Small intestine (tissue), 7 donors: ENCODE measurements around the gene TNXB. TPM values are rescaled to one million over a fixed set of nuclear protein-coding genes. Genes with fewer than 3 reads are reported as not detected.
A peak's percentile ranks its signal among the peaks of the same experiment; 100 is the strongest.
"Not testable (repeated sequence)": the region's sequence is repeated elsewhere in the genome, so short reads cannot be mapped to it uniquely, and the experiment has no call there.

Experiments used
- DNase-seq, 2 donors: peaks; one replicate each; pipeline versions ENCODE4 v3.0.0 to v3.0.0-alpha.2; 2013
- FAIRE-seq: peaks from 2 replicates; lab custom pipeline; 2012; peaks lifted over from hg19 to GRCh38; lab: Jason Lieb, UNC
- H3K27ac ChIP-seq, 3 donors: one replicate each; pipeline ENCODE4 v1.5.1; 2013; ENCODE audit warnings: low read length in 2 of 3, mild to moderate bottlenecking in 2 of 3, control low read depth in 1 of 3, inconsistent platforms in 1 of 3, low read depth in 1 of 3, moderate library complexity in 1 of 3
- H3K27me3 ChIP-seq, 3 donors: one replicate each; pipeline ENCODE4 v1.6.1; 2013; ENCODE audit warnings: low read length in 3 of 3, inconsistent platforms in 1 of 3; ENCODE audit not compliant: control insufficient read depth in 3 of 3, insufficient read depth in 3 of 3
- H3K36me3 ChIP-seq, 3 donors: one replicate each; pipeline ENCODE4 v1.6.1; 2013; ENCODE audit warnings: low read length in 3 of 3, inconsistent platforms in 1 of 3, low read depth in 1 of 3, mild to moderate bottlenecking in 1 of 3, moderate library complexity in 1 of 3; ENCODE audit not compliant: control insufficient read depth in 3 of 3, insufficient read depth in 2 of 3
- H3K4me1 ChIP-seq, 3 donors: one replicate each; pipeline ENCODE4 v1.6.1; 2013; ENCODE audit warnings: low read length in 2 of 3, inconsistent platforms in 1 of 3, low read depth in 1 of 3, mild to moderate bottlenecking in 1 of 3, moderate library complexity in 1 of 3; ENCODE audit not compliant: control insufficient read depth in 3 of 3, insufficient read depth in 2 of 3
- H3K4me3 ChIP-seq, 3 donors: one replicate each; pipeline ENCODE4 v1.5.1; 2013; ENCODE audit warnings: low read length in 3 of 3, control low read depth in 1 of 3, inconsistent platforms in 1 of 3, low read depth in 1 of 3, mild to moderate bottlenecking in 1 of 3, moderate library complexity in 1 of 3
- H3K9me3 ChIP-seq, 2 donors: one replicate each; pipeline ENCODE4 v1.6.1; 2013; ENCODE audit warnings: low read depth in 1 of 2, low read length in 1 of 2; ENCODE audit not compliant: control insufficient read depth in 2 of 2, insufficient read depth in 1 of 2
- WGBS, 3 donors: extraction: QIAGEN DNeasy Blood & Tissue Kit; methylation state at CpG; one replicate each; pipeline ENCODE4 v1.1.7; 2013; 5-methylcytosine and 5-hydroxymethylcytosine counted together
- polyA plus RNA-seq, 4 donors: library from polyadenylated mRNA; stranded (reverse) in 3 of 4; unstranded in 1 of 4; fragments of 200-250 nt in 3 of 4; fragments of 120-200 nt in 1 of 4; gene quantifications; one replicate each; pipeline versions ENCODE4 v1.2.1 to v1.2.3, GENCODE V29; 2013
- donor health status: healthy with polysubstance abuse.
- donor health status: control.
- donor health status: control.
- donor health status: Bipolar disorder and iron deficiency.
- donor health status: healthy.

Gene TNXB
- polyA plus RNA-seq, 4 donors = 1.8 to 38.7 (median 4.5) TPM

DNA sequence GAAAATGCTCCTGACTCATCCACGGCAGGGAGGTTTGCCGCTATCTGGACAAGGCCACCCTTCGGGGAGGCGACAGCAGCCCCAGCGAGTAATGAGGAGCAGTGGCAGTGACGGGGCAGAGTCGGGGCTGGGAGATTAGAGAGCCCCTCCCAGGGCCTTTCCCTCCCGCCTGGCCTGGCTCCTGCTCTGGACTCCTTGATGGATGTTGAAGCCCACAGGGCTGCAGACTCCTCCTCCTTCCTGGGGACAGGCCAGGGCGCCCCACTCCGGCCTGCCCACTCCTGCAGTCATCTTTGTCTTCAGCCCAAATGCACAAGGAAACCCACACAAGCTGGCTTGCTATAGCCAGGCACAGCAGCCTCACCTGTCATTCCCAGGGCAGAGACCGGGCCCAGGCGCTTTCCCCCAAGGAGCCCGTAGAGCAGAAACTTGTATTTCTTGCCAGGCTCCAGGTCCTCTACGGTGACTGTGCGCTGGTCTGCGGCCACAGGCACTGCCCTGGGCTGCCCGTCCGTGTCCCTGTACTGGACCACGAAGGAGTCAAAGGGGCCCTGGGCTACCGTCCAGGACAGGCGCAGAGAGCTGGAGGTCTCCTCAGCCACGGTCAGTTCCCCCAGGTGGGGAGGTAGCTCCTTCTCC lies 63.2 kb downstream of the TNXB start:
- H3K27ac ChIP-seq = peak overlapping the region in 2 of 3 donors; percentile 22 to 76
- DNase-seq (peak in 1 of 2 donors; percentile 2), FAIRE-seq (no peak)
- no peak overlapping the region for H3K4me3 ChIP-seq
- peaks cover 0 to 11% (median 0%) of the 10 kb centered on the region in 3 donors for H3K4me1 ChIP-seq
- 76 to 86% (median 79%) methylated on average over 21 to 22 of the region's 22 CpGs for WGBS, 3 donors
- peaks cover 0 to 5% (median 0%) of the 10 kb centered on the region in 3 donors for H3K36me3 ChIP-seq
- H3K27me3 ChIP-seq = no peaks in the 10 kb centered on the region
- no peaks in the 10 kb centered on the region for H3K9me3 ChIP-seq

DNA sequence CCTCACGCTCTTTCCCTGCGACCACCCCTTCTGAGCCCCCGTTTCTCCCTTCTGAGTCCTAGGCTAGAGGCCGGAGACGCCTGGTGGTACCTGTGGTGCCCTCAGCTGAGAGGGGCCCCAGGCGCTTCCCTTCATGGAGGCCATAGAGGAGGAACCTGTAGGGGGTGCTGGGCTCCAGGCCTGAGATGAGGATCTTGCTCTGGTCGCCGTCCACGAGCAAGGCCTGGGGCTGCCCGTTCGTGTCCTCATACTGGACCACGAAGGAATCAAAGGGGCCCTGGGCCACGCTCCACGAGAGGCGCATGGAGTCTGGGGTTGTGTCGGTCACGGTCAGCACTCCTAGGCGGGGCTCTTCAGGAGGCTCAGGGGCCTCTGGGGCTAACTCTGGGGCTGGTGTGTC lies 64.2 kb downstream of the TNXB start:
- H3K36me3 ChIP-seq, H3K27me3 ChIP-seq, H3K9me3 ChIP-seq, DNase-seq, H3K27ac ChIP-seq, H3K4me3 ChIP-seq, FAIRE-seq: not testable (repeated sequence)
- 84 to 92% (median 84%) methylated on average over 7 to 14 of the region's 18 CpGs for WGBS, 3 donors
- H3K4me1 ChIP-seq = peaks cover 0 to 11% (median 0%) of the 10 kb centered on the region in 3 donors

DNA sequence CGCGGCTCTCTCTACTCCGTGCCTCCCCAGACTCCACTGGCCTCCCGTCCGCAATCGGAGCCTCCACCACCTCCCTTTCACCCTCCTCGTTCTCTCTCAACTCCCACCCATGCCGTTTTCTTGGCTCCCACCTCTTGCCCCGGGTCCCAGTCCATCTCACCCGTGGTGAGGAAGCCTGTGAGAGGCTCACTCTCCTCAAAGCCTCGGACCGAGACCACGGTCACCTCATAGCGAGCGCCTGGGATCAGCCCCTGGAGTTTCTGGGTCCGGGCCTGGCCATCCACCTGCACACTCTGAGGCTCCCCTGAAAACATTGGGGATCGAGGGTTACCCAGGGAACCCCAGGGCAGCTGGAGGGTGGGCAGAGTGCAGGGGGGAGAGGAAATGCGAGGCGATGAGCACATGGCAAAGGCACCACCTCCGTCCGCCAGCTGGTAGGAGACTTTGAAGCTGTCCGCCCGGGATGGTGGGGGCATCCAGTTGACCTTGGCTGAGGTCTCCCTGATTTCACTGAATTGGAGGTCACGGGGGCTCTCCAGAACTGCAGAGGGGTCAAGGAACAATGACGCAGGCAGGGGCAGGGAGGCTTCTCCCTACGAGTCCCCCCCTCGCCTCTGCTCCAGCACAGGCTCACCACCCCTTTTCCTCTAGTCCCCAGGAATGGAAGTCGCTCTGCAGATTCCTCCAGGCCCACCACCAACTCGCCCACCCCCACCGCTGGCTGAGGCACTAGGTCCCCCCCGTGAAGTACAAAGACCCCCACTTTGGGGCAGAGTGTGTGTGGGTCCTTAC lies 65.4 kb downstream of the TNXB start:
- not testable (repeated sequence) for H3K27me3 ChIP-seq, FAIRE-seq, H3K27ac ChIP-seq, H3K36me3 ChIP-seq, H3K9me3 ChIP-seq, DNase-seq, H3K4me3 ChIP-seq
- WGBS, 3 donors = 83 to 89% (median 88%) methylated on average over 11 to 18 of the region's 31 CpGs
- H3K4me1 ChIP-seq = peaks cover 0 to 11% (median 0%) of the 10 kb centered on the region in 3 donors

DNA sequence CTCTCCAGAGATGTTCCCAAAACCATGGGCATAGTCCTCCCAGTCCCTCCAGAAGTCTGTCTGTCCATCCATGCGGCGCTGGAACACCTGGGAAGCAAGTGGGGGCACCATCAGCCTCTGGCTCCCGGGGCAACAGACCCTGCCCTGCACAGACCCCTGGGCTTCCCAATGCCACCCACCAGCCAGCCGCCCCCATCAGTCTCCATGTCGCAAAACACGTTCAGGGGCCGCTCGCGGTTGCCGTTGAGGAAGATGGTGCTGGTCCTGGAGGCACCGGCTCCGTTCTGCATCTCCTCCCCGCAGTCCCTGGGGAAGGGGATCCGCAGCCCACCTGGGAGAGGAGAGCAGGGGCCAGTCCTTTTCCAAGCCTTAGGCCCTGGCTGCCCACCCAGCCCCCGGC lies 66.9 kb downstream of the TNXB start:
- H3K9me3 ChIP-seq, DNase-seq, H3K4me3 ChIP-seq, FAIRE-seq, H3K36me3 ChIP-seq, H3K27me3 ChIP-seq, H3K27ac ChIP-seq, H3K4me1 ChIP-seq: not testable (repeated sequence)
- WGBS, 3 donors = 89 to 92% (median 92%) methylated on average over 10 to 14 of the region's 15 CpGs

DNA sequence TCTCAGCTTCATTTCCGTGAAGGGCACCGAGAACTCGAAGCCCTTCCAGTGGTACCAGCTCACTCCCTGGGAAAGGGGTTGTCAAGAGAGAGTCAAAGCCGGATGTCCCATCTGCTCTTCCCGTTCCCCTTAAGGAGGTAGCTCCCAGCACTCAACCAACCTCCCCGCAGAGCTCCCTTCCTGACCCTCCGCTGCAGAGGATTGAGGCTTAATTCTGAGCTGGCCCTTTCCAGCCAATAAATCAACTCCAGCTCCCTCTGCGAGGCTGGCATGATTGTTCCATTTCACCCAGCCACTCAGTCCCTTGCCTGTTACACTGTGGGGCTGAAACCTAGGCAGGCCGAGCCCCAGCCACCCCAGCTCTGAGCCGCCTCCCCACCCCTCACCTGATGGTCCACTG lies 67.8 kb downstream of the TNXB start:
- H3K4me3 ChIP-seq, H3K27me3 ChIP-seq, H3K27ac ChIP-seq, DNase-seq, H3K36me3 ChIP-seq, H3K9me3 ChIP-seq, FAIRE-seq, H3K4me1 ChIP-seq: not testable (repeated sequence)
- 54 to 75% (median 70%) methylated on average over 5 to 7 of the region's 10 CpGs for WGBS, 3 donors

- 66 to 87% (median 74%) methylated on average over 5 to 6 of the region's 13 CpGs for WGBS, 3 donors
Measured at GRCh38 chr6:32041050-32041321, 68.2 kb downstream of the TNXB start.

DNA sequence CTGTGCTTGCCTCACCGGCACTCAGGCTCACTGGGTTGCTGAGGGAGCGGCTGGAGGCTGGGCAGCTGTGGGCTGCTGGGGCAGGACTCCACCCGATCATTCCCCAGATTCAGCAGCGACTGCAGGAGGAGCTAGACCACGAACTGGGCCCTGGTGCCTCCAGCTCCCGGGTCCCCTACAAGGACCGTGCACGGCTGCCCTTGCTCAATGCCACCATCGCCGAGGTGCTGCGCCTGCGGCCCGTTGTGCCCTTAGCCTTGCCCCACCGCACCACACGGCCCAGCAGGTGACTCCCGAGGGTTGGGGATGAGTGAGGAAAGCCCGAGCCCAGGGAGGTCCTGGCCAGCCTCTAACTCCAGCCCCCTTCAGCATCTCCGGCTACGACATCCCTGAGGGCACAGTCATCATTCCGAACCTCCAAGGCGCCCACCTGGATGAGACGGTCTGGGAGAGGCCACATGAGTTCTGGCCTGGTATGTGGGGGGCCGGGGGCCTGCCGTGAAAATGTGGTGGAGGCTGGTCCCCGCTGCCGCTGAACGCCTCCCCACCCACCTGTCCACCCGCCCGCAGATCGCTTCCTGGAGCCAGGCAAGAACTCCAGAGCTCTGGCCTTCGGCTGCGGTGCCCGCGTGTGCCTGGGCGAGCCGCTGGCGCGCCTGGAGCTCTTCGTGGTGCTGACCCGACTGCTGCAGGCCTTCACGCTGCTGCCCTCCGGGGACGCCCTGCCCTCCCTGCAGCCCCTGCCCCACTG lies 68.7 kb downstream of the TNXB start:
- not testable (repeated sequence) for DNase-seq, H3K9me3 ChIP-seq, FAIRE-seq, H3K4me3 ChIP-seq, H3K36me3 ChIP-seq, H3K27ac ChIP-seq, H3K4me1 ChIP-seq, H3K27me3 ChIP-seq
- 76 to 85% (median 83%) methylated on average over 14 to 25 of the region's 43 CpGs for WGBS, 3 donors

More at GRCh38 chr6:32041050-32041321, 68.2 kb downstream of the TNXB start:
- H3K27me3 ChIP-seq, H3K9me3 ChIP-seq, H3K27ac ChIP-seq, H3K4me1 ChIP-seq, DNase-seq, H3K36me3 ChIP-seq, FAIRE-seq, H3K4me3 ChIP-seq: not testable (repeated sequence)
